GM18870 (cell line): ENCODE data around the gene POLR3G.

ENCODE experiments used
- ATAC-seq: cut with Tn5 transposase; IDR thresholded peaks from one replicate; pipeline ENCODE4 v1.9.1; 2021; ENCODE audit warnings: moderate library complexity; ENCODE audit not compliant: unreplicated experiment

The POLR3G gene

DNA sequence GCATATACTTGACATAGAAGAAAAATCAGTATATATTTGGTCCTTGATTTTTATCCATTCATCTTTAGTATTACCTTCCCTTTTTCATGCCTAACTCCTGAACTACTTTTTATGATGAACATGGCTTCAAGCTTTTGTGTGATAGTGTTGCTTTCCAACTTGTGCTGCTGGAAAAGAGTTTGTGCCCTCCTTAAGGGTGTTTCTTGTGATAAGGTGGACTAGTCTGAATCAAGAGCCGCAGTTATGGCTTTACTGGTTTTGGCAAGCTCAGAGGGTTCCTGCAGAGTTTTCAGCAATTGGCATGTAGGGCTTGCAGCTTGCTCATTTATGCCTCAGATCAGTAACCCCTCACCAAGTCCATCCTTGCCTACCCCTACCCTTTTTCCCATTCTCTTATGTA lies 20.5 kb downstream of the POLR3G start:
- ATAC-seq: no peak

DNA sequence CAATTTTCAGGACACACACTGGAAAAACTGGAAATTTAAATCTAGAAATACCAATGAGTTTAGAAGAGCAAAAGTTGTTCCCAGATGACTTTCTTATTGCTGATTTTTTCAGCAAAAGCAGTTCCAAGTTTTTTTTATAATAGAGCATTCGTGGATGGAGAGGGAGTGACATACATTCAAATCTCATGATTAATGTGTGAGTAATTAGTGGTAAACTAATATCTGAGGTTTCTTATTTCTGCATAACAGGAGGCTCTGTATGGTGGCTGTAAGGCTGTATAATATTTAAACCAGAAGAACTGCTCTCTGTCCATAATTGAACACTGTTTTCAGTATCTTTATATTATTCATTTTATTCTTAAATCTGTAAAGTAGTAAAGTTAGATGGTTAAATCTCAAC lies 28.9 kb downstream of the POLR3G start:
- no peak for ATAC-seq

DNA sequence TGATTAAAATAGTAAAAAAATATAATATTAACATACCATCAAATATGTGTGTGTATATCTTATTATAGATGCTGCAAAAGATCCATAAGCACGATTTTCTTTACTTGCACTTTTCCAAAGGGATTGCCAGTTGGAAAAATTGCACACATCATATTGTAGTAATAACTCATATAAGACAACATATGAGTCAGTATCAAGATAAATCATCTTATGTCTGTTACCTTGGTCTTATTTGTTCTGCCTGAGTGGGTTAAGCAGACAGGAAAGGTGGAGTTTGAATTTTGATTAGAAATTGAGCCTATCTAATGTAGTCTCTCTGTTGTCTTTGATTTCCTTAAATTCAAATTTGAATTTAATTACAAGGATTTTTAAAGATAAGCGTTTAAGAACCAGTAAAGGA lies 30.1 kb downstream of the POLR3G start:
- ATAC-seq: no peak

DNA sequence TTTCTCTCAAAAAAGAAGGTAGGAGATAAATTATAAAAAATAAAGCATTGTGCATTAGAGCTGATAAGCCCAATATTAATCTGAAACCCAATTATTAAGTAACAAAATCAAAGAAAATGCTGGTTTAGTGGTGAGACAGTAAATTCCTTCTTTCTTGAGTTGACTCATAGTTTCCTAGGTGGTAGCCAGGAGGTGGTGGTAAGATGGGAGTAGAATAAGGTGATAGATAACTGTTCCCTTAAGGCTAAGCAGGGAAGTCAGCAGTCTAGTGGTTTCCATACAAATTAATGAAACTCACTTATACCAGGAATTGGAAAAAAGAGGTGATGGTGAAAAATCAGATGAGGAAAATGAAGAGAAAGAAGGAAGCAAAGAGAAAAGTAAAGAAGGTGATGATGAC lies 31.6 kb downstream of the POLR3G start:
- no peak for ATAC-seq

DNA sequence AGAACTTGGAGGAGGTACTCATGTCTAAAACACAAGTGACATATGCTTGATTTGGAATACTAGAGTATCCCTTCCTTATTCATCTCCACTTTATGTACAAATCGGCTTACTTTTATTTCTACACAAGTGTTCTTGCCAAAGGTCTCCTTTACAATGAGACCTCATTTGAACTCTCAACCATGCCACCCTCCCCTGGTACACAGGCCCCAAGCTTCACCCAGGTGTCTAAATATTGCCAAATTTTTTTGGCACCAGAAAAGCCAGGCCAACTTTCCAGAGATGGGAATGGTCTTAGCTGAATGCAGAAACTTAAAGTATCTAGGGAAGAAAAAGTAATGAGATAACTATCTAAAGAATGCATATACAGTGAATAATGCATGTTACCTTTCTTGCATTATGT lies 35.8 kb downstream of the POLR3G start:
- no peak for ATAC-seq

DNA sequence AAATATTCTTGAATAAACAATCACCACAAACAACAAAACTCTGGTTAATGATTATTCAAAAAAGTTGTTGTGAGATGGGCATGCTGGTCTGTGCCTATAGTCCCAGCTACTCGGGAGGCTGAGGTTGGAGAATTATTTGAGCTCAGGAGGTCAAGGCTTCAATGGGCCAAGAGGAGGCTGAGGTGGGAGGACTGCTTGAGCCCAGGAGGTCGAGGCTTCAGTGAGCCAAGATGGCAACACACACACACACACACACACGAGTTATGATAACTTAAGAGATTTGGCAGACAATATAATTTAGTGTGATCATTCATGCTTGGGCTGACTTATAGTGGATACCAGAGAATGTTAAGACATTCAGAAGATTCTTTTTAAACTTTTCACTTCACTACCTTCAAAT lies 39.9 kb downstream of the POLR3G start:
- ATAC-seq: no peak

DNA sequence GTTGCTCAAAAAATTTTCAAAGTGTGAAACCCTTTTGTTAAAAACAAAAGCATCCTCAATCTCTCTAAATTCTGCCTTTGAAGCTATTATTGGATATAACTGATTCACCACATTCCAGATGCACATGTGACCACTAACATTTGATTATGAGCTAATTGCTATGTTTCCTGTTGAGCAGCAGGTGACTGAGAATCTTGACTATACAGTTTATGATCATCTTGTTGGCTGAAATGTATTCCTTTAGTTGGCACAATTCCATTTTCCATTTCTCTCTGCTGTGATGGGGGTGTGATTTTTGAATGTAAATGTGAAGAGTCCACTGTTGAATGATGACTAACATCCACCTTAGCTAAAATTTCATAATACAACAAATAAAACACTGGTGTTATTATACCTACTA lies 44.0 kb downstream of the POLR3G start:
- ATAC-seq: no peak

DNA sequence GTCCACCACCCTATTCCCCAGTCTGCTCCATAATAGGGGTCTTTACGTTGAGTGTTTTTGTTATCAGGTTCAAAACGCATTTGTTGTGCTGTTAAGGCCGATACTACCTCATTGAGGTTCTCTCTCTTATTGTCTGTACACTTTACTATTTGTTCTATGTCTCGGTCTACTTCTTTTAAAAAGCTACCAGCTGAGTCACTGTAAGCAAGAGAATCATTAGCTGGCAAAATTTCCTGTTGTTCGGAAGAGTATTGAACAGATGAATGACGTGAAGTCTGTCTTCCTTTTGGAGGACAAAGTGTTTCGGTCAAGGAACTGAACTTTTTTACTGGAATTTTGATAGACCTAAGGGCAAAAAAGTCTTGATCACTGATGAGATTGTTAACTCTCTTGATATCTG lies 44.4 kb downstream of the POLR3G start:
- ATAC-seq: no peak

DNA sequence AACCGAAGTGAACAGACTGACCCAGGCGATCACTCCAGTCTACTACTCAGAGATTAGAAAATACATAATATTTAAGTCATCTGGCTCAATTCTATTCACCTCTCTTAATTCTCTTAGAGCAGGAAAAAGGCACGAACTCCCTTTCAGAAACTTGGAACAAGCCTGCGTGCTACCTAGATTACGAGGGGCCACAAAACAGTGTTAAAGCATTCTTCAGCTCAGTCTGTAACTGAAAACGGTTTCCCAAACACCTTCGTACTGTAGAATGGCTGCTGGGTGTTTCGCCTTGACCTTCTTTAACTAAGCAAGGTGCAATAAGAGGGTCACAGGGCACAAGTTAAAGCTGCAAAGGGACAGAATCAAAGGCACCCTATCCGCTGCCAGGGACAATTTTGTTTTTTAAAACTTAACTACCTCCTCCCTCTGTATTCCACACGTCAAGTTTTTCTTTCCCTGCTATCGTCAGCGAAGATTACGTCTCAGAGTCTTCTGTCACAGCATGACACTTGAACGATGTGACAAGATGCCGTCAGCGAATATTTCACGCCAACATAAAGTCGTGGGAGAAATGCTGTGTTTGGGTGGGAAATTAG lies 54.0 kb downstream of the POLR3G start:
- peak; percentile 13 for ATAC-seq

DNA sequence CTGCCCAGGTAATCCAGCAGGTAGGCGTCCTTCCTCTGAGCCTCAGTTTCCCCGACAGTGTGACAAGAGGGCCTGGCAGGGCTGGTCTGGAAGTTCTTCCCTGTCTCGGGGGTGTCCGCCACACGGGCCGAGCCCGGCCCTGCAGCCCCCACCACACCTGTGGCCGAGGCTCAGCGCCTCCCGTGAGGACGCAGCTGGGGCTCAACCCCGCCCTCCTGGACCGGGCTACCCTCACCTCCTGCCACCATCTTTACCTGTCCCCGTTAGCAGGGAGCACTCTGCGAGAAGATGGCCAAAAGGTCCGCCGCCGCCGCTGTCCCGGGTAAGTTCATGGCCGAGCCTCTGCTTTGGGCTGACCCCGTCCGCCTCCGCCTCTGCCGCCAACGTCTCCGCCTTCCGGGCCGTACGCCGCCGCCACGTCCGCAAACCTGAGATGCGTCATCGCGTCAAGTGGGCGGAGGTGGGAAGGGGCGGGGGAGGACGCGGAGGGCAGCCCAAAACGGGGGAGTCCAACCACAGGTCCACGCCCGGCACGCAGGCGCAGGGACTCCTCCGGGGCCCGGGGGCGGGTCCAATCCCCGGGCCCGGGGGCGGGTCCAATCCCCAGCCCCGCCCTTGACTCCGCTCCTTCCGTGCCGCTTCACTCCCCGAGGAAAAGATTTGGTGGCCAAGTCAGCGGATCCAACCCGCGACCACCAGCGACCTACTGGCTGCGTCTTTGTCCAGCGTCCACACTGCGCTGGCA lies 54.7 kb downstream of the POLR3G start, which contains the start of gene LYSMD3:
Gene LYSMD3, minus strand, starts transcription at position 391 of the 745 bp plus-strand sequence. CDS start 4,295 bp downstream, outside the sequence.
- ATAC-seq: peak; percentile 80

DNA sequence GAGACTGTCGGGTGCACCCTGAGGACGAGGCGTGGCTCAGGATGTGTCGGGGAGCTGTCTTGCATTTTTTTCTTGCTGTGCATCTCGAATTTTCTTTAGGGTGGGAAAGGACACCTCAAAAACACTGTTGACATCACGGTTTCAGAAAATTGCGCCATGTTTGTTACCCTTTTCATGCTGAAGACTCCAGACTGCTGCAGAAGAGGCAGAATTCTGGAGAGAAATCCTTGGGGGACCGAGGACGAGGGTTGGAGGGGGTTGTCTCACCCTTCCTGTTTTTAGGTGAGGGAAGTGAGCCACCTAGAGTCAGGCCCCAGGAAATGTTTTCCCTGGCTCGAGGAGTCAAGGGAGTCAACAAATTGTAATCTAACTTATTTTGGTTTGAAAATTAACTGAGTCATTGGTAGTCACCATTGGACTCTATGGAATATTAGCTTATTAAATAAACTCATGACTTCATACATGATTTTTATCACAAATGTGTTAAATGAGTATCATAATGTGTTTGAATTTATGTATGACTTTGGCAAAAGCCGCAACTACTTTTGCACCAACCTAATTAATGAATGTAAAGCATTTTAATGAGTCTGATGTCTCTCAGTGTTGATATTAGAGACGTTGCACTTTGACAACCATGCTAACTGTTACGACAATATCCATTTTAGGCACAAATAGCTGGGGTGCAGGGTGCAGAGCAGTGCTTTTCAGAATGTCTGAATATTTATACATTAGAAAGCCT lies 55.4 kb downstream of the POLR3G start:
- ATAC-seq: peak; percentile 57

DNA sequence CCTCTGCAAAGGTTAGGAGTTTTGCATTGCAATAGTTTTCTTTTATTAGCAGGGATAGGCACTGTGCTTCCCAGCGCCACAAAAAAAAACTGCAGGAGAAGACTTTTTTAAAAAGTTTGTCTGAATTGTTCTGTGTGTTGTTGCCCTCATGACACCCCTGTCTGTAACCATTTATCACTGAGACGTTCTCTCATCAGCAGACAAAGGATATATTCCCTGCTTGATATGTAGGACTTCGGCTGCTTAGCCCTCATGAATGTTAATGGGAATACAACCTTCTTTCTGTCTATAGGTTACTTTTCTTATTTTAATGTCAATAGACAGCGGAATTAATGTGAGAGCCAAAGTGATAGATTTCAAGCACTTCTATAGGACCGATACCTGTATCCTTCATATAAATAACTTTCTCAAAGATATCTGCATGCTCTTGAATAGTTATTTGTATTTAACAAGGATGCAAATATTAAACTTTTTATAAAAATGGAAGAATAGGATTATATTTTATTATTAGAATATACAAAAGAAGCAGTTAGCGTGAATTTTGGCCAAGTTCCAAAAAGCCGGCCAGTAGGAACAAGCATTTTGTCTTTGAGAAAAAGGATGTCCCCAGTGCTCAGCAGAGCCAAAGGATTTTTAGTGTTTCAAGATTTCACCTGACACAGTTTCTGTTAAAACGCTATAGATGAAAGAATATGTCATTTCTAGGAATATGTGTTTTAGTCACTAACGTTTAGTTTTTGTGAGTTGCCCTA lies 56.2 kb downstream of the POLR3G start:
- ATAC-seq: no peak

DNA sequence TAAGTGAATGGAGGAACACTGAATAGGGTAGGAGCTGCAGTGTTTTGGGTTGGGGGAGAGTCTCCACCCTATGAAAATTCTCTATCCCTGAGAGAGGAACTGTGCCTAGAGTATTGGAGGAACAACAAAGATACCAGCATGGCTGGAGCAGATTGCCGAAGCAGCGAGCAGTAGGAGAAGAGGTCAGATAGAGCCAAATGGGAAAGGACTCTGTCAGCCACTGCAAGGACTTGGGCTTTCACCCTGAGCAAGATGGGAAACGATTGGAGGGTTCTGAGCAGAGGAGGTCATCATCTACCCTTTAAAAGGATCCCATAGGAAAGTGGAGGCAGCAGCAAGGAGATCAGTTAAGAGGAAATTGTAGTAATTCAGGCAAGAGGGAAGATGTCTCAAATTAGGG lies 59.1 kb downstream of the POLR3G start:
- ATAC-seq: no peak

DNA sequence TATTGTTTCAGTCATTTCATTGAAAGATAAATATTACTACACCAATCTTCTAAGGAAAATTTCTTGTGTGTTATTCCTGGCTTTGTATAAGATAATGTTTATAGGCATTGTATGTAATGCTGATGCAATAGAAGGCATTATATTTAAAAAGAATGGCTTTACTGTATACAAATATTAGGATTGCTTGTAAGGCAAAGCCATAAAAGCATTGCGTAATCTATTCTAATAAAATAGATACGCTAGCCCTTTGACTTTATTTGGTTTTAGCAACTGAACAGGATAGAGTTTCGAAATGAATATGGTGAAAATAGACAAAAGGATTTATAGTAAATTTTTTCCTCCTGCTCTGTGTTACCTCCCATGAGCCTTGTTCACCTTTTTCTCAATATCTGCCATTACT lies 60.3 kb downstream of the POLR3G start:
- ATAC-seq: no peak

DNA sequence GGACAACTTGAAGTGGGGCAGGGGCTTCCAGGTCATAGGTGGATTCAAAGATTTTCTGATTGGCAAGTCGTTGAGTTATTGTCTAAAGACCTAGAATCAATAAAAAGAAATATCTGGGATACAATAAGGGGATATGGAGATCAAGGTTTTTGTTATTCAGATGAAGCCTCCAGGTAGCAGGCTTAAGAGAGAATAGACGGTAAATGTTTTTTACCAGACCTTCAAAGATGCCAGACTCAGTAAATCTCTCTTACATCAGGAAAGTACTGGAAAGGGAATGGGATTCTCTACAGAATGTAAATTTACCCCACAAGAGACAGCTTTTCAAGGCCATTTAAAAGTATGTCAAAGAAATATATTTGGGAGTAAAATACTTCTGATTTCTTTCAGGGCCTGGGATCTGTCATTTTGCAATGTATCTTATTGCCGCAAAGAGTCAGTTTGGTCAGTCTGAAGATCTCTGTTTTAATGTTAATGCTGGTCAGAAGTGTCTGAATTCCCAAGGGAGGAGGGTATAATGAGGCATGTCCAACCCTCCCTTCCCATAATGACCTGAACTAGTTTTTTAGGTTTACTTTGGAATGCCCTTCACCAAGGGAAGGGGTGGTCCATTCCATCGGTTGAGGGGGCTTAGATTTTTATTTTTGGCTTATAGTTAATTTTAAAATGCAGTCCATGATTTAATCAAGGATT lies 68.3 kb downstream of the POLR3G start:
- no peak for ATAC-seq

DNA sequence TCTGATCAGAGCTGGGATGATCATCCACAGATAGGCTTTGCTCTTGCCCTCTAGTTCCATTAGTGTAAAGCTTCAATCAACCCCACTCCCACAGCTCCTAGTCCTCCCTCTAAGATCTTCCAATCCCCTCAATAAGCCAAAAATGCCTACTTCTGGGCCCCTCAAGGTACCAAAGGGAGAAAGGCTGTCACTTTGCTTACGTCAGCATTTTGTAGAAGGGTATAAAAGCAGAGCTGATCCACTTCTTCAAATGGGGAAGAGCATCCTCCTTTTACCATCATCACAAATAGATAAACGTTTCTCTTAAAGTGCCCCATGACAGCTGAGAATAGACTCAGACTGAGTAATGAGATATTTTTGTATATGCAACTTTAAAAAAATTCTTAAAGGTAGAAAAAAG lies 70.8 kb downstream of the POLR3G start:
- ATAC-seq: no peak

DNA sequence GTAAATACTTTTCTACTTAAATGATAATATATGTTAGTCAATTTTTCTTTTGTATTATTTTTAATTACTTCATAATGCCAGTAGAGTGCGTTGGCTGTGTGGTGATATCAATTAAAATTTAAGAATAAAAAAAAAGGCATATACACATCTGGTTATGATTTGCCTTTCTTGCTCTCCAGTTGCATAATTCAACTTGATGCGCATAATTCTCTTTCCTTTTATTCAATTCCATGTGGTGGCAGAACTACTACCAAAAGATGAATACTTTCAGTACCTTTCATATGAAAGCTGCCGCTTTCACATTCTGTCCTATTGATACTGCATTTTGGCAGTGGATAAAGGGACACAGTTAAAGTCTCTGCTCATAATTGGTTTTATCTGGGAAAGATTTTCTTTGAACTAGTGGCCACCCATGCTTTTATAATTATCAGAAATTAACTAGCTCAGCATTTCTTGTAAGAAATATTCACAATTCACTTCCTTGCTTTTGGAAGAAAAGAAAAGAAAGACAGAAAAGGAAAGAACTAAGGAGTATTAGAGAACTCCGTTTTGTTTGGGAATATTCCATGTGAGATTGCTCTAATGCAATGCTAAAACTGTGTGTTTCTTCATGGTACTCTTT lies 71.7 kb downstream of the POLR3G start:
- ATAC-seq: no peak

DNA sequence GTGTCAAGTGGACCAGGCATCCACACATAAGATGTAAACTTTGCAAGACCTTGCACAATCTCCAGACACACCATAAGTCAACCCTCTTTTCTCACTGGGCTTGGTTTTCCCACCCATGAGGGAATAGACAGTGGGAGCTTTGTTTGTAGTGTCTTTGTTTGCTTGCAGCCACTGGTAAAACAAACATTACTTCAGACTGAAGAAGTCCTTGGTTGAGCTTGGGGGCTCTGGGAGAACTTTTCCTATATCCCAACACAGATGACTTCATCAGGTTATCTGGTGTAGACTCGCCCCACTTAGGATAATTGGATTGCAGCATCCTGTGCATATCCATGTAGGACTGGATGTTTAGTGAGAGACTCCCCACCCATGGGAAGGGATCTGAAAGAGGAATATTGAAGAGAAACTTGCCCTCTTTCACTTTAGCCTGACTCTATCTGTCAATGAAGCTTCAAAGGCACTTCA lies 72.4 kb downstream of the POLR3G start:
- ATAC-seq: no peak

DNA sequence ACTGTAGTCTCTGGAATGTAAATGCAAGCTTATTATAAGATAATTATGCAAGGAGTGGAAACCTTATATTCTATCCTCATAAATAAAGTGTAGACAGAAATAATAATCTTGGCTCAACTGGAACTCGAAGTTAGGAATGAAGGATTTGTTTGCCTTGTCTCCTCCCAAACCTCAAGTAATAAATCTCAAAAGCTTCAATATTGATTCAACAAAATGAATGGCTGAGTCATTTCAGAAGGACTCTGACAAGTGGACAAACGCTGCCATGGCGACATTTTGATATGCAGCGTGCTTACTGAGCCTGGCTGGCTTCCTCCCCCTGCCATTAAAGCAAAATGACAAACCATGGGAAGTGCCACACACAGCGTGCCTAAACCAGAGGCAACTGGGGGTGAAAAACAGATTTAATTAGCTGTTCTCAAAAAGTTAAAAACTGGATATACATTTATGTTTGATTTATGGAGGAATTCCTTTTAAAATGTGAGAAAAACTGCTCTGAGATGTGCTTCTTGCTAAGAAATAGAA lies 73.5 kb downstream of the POLR3G start:
- no peak for ATAC-seq

DNA sequence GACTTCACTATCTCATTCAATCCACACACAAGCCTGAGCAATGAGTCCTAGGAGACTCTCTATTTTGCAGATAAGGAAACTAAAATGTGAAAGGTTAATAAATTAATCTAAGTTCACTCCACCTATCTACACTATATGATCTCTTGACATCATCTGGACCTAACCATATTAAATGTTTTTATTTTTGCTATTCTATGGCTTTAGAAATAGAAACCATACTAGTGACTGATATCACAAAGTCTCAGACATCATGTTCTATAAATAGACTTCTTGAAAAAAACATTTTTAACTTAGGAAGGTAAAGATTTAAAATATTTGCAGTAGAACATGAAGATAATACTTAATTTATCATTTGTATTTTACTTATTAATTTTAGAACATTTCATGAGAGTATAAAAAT lies 74.6 kb downstream of the POLR3G start:
- ATAC-seq: no peak
